ENCODE data around the gene DGKE.

The DGKE gene

DNA sequence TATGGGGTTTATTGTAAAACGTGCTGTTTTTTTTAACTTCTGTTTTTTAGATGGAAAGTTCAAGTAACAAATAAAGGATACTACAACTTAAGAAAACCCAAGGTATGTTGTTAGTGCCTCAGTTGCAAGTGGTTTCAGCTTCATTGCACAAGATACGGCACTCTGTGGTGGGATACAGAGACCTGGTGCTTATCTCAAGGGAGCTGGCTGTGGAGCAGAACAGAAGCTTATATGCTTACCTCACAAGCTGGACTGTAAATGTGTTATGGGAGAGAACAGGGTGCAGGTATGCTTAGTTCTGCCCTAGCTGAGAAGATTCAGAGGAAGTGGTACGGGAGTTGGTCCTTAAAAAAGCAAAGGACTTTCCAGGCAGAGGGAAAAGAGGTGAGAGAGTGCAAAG is 15.2 kb downstream of the DGKE start:
- TF ChIP-seq CTCF (IDR thresholded peaks at IDR 0.05; ENCODE audit: low read depth, low read length): no peak
- H3K4me3 ChIP-seq (ENCODE audit: low read depth, low read length): no peak overlapping the region
- in situ Hi-C loops (cut with HindIII; ENCODE audit: low sequenced_read_pairs): no loop called here
- no peak for DNase-seq (ENCODE audit: low read depth, low spot score)

GRCh38 chr17:56850591-56850990 is 16.6 kb downstream of the DGKE start:
- no peak for DNase-seq (ENCODE audit: low read depth, low spot score)
- in situ Hi-C loops (cut with HindIII; ENCODE audit: low sequenced_read_pairs): no loop called here
- no peak overlapping the region for H3K4me3 ChIP-seq (ENCODE audit: low read depth, low read length)
- no peak for TF ChIP-seq CTCF (IDR thresholded peaks at IDR 0.05; ENCODE audit: low read depth, low read length)

DNA sequence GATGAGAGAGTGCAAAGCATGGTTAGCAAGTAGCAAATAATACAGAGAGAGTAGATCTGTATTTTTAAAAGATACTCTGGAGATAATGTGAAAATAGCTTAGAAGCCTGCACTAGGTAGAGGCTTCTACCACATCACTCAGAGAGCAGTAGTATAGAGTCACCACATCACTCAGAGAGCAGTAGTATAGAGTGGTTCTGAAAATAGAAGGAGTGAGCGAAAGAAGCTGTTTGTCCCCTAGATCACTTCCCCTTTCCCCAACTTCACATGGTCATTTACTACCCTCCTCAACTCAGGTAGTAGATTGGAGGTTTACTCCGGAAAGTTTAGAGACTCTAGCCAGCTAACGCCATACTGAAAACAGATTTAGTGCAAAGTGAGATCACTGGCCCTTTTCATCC is 17.1 kb downstream of the DGKE start:
- no peak for TF ChIP-seq CTCF (IDR thresholded peaks at IDR 0.05; ENCODE audit: low read depth, low read length)
- in situ Hi-C loops (cut with HindIII; ENCODE audit: low sequenced_read_pairs): no loop called here
- no peak for DNase-seq (ENCODE audit: low read depth, low spot score)
- H3K4me3 ChIP-seq (ENCODE audit: low read depth, low read length): no peak overlapping the region

GRCh38 chr17:56861899-56862298 is 27.9 kb downstream of the DGKE start:
- in situ Hi-C loops (cut with HindIII; ENCODE audit: low sequenced_read_pairs): no loop called here
- H3K4me3 ChIP-seq (ENCODE audit: low read depth, low read length): no peak overlapping the region
- TF ChIP-seq CTCF (IDR thresholded peaks at IDR 0.05; ENCODE audit: low read depth, low read length): no peak
- no peak for DNase-seq (ENCODE audit: low read depth, low spot score)

DNA sequence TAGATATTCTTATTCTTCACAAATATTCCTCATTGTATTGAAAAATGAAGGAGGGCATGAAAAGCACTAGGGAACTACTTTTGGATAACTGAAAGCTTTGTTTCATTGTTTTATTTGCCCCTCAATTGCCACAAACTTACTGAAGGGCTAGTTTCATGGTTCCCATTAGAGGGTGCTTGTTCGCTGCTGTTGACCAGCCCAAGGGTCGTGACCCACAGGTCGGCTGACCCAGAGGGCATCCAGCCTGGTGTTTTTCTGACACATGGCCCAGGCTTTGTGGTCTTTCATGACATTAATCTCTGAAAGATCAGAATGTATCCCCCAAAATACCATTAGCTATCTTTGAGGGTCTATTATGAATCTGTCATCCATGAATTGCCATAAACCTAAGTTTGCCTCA is 30.0 kb downstream of the DGKE start:
- in situ Hi-C loops (cut with HindIII; ENCODE audit: low sequenced_read_pairs): no loop called here
- no peak for DNase-seq (ENCODE audit: low read depth, low spot score)
- H3K4me3 ChIP-seq (ENCODE audit: low read depth, low read length): no peak overlapping the region
- no peak for TF ChIP-seq CTCF (IDR thresholded peaks at IDR 0.05; ENCODE audit: low read depth, low read length)

DNA sequence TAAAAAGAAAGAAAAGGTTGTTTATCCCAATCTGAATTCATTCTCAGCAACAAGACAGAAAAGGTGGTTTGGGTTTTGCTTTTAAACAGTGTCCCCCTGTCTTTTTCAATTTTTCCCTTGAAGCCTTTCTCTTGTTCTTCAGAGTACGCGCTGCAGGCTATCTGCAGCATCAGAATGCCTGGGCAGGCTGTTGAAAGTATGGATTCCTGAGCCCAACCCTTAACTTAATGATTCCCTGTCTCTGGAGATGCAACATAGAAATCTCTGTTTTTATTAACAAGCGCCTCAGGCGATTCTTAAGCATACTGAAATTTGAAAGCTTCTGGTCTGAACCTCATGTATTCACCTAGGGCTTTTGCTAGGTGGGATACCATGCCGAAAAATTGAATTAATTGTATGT is 32.1 kb downstream of the DGKE start:
- no peak overlapping the region for H3K4me3 ChIP-seq (ENCODE audit: low read depth, low read length)
- in situ Hi-C loops (cut with HindIII; ENCODE audit: low sequenced_read_pairs): no loop called here
- no peak for TF ChIP-seq CTCF (IDR thresholded peaks at IDR 0.05; ENCODE audit: low read depth, low read length)
- DNase-seq (ENCODE audit: low read depth, low spot score): no peak

DNA sequence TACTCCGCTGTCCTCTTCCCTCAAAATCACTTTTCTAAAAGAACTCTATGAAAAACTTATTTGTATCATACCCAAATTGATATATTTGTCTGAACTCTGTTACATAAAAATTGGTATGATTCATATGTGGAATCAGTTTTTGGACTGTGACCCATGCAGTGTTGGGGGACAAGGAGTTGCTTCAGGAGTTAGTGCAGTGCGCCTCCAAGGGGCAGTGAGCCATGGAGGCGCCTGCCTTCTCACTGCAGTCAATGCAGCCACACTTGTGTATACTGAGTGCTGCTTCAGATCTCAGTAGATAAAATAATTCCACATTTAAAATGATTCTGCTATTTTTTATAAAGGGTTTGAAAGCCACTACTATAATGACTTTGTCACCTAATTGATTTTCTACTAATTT is 32.5 kb downstream of the DGKE start:
- no peak for TF ChIP-seq CTCF (IDR thresholded peaks at IDR 0.05; ENCODE audit: low read depth, low read length)
- no peak for DNase-seq (ENCODE audit: low read depth, low spot score)
- H3K4me3 ChIP-seq (ENCODE audit: low read depth, low read length): no peak overlapping the region
- in situ Hi-C loops (cut with HindIII; ENCODE audit: low sequenced_read_pairs): no loop called here
